HG02623 (cell line): Measurements from ENCODE around the gene PRKCH.

Experiments used
- ATAC-seq: cut with Tn5 transposase; IDR thresholded peaks from one replicate; pipeline ENCODE4 v1.9.1; 2021; ENCODE audit warnings: moderate library complexity; ENCODE audit not compliant: unreplicated experiment

PRKCH gene

GRCh38 chr14:61505815-61506809, 184.7 kb downstream of the PRKCH start:
- ATAC-seq, result no peak

GRCh38 chr14:61508526-61508925, 187.1 kb downstream of the PRKCH start:
- ATAC-seq, result no peak

GRCh38 chr14:61510736-61511557, 189.6 kb downstream of the PRKCH start:
- no peak for ATAC-seq

- no peak for ATAC-seq
Observed at GRCh38 chr14:61511558-61511948, 190.2 kb downstream of the PRKCH start.

DNA sequence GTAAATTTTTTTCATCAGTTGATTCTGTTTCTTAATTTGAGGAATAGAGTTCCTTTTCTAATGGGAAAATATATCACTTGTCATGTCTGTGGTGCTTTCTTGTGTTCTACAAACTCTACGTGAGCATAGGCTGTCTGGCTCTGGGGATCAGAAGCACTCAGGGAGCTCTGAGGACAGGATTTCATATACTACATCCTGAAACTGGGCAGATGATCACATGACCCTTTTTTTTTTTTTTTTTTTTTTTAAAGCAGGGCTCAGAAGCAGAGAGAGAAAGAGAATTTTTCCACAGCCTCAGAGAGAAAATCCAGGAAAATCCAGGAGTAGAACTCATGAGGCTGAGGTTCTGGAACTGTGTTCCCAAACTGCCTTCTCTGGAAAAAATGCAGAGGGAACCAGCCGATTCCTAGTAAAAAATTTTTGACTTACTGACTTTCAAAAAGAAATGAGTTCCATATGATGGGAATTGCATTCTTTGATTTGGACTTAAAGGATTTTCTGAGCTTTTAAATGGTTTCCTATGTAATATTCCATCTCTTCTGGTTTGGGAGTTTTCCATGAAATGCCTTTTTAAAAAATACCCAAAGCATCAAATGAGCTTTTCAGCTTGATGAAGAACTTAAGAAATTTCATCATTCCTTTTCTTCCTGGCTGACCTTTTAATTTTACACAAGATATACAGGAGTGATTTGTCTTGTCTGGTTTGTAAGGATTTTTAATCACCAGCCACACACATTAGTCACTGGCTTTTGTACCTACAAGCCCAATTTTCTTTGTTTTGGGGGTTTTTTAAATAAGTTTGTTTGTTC, 190.9 kb downstream of the PRKCH start:
- no peak for ATAC-seq

DNA sequence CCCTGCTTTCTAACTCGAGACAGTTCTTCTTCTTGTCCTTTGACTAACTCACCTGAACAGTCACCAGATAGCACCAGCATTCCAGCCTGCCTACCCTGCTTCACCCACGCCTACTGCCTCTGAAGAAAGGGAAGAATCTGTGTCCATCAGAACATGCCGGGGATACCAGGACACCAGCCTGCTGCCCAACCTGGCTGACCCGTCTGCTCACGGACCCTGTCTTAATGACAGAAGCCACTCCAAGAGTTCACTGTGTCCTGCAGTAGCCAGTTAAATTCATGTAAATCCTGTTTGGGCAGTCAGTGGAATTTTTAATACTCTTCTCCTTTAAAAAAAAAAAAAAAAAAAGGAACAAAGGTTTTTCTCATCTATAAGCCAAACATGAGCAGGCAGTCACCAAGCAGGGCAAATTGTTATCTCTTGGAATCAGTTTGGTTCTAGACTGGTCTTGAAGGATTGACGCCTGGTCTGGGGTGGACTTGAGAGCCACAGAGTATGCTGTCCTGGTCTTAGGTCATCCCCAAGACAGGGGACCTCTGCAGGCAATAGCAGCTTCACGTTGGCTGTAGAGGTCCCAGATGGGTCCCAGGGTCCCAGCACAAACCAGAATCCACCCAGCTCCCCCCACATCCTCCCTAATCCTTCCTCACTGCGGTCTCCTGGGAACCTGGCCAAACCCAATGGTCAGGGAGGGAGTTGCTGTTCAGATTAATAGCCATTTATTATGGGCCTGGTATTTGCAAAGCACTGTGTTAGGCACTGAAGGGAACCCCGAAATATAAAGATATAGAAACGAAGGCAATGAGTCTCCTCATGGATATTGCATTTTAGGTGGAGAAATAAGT, 192.8 kb downstream of the PRKCH start:
- no peak for ATAC-seq

DNA sequence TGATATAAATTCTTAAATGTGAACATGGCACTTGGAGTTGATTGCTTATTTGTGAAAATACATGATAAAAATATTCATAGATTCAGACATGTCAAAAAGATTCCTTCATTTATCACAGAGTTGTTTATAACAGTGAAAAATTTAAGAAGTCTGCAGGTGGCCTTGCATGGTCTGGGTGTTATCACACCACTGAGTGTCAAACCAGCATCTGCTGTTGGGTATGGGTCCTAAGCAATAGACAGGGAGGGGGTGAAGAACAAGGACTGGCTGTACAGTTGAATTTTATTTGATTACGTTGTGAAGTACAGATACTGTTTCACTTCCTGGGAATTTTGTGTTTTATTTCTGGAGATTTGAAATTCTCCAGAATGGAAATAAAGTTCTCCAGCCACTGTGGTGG, 193.5 kb downstream of the PRKCH start:
- ATAC-seq, result no peak

DNA sequence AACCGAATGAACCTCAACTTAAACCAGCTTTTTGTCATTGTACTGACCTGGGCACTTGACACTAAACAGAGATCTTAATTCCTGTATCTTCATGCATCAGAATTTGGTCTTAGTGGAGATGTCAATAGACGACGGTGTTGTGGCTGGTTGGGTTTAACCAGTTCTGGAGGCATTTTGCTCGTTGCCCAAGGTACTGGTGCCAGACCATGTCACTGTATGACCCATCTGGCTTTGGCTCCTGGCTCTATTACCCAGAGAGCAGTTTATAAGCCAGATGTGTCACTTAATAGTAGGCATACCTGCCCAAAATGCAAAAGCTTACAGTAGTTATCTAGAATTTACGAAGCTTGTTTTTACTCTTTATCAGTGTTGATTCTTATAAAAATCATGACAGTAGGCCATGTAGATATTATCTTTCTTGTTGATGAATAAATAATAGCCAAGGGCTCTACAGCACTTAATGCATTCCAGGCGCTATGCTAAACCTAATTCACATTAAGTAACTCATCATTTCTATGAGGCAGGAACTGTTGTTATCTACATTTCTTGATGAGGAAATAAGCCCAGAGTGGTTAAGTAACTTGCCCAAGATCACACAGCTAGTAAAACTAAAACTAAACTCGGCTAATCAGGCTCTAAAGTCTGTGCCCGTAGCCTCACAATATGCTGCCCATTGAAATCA, 194.2 kb downstream of the PRKCH start:
- no peak for ATAC-seq

- no peak for ATAC-seq
Observed at GRCh38 chr14:61516118-61516743, 194.9 kb downstream of the PRKCH start.

DNA sequence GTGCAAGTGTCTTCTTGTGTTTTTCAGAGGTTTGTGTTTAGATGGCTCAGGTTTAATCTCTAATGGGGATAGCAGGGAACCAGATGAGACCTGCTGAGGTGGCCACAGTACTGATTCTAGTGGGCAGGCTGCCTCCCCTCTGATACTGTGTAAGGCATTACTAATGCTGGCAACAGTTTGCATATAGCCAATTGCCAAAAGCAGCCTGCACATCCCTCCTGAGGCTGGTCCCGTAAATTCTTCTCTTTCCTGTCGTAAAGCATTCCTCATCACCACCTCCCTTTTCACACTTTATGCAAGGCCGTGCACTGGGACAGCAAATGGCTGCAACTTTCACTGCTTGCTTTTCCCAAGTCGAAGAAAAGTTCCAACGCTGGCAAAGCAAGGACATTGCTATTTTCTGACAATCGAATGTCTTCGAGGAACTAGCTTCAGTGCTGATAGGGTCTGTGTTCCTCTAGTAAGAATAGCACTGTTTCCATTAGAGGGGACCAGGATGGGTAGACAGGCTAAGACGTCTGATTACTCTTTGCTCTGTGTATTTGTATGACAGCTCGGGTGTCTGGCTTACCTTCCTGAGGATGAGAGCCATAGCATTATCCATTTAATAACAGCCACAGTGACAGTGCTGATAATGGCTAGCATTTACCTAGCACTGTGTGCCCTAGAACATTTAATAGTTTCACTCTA, 195.7 kb downstream of the PRKCH start:
- ATAC-seq, result no peak

DNA sequence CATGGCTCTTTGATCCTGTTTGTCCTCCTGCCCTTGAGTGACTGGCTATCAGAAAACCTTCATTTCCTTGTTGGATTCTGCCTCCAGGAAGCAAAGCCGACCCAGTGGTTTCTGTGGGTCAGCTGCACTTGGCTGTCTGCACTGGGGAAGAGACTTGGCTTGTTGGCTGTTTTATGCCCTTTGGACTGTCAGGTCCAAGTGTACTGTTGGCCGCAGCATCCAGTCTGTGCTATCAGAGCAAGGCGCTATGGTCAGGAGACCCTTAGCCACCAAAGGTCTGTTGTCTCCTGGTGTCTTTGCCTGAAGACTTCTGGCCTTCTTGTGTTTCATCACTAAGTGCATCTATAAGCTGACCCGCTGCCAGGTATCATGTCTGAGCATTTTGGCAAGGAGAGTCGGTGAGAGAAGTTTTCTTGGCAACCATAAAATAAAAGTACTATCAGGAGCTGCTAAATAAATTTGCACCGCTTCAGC, 196.6 kb downstream of the PRKCH start:
- no peak for ATAC-seq

- ATAC-seq, result no peak
Observed at GRCh38 chr14:61518403-61518802, 197.0 kb downstream of the PRKCH start.

- ATAC-seq, result no peak
Observed at GRCh38 chr14:61519106-61519505, 197.7 kb downstream of the PRKCH start.

DNA sequence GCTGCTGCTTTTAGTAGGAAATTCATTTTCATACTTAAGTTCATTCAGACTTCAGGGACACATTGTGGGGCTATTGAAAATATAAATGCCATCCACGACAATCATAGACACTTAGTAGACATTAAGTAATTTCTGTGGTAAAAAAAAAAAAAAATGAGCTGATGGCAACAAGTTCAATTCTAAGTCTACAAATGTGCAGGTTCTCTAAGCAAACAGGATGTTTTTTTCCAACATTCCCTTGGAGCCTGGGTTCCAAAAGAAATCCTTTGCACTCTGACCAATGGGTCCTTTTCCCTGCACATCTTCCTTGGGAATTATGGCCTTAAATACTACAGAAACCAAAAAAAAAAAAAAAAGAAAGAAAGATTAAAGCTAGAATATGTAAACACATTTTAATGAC, 198.4 kb downstream of the PRKCH start:
- no peak for ATAC-seq

DNA sequence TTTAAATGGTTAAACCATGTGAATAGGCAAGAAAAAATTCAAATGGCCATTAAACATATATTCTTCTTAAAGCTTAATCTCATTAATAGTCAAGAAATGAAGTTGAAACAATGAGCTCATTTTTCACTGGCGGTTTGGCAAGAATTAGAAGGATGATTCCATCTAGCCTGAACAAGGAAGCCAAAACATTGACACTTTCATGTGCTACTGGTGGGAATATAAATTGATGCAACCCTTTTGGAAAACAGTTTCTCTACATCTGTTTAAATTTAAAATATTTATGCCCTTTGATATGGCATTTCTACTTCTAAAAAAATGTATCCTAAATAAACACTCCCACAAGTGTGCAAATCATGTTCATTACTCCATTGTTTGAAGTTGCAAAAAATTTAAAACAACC, 199.2 kb downstream of the PRKCH start:
- ATAC-seq, result no peak

DNA sequence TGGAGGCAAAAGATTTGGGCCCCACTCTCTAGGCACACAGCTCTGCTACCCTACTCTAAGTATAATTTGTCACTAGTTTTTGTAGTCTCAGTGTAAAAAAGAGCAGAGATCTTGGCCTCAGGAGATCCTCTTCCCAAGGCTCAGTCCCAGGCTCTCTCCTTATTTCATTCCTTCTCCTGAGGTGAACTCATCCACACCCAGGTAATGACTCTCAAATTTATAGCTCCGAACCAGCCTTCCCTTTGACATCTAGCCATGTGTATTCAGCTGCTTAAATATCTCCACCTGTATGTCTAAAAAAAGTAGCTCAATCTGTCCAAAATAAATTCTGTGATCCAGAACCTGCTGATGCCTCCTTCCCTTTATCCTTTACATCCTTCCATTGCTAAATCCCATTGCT, 200.4 kb downstream of the PRKCH start:
- no peak for ATAC-seq

- ATAC-seq, result no peak
Observed at GRCh38 chr14:61523751-61524150, 202.4 kb downstream of the PRKCH start.

GRCh38 chr14:61524211-61524806, 202.9 kb downstream of the PRKCH start:
- ATAC-seq, result no peak
